ENCODE measurements around the gene TPH2.

Gene TPH2

DNA sequence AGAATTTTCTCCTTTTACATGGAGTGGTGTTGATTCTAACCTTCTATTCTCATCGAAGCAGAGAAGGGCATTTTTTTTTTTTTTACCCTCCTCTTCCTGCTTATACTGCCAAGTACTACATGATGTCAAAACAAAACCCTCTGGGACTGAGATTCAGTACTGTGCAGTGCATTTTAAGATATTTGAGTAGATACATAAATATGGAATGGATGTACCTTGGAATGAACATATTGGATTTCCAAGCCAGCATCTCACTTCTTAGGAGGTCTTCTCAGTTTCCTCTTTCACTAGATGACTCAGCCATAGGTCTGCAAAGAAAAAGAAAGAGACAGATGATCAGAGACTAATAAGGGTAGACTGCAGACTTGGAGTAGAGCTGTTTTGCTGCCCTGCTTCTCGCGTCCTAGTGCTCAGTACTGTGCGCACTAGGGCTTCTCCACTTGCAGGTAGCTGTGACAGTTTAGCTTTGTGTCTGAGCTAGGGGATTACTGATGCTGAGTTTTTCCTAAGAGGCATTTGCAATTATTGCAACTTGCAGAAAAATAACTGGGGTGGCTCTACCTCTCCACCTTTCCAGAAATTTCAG lies 20.4 kb downstream of the TPH2 start:
- no peak for DNase-seq (ENCODE audit: low read depth)

DNA sequence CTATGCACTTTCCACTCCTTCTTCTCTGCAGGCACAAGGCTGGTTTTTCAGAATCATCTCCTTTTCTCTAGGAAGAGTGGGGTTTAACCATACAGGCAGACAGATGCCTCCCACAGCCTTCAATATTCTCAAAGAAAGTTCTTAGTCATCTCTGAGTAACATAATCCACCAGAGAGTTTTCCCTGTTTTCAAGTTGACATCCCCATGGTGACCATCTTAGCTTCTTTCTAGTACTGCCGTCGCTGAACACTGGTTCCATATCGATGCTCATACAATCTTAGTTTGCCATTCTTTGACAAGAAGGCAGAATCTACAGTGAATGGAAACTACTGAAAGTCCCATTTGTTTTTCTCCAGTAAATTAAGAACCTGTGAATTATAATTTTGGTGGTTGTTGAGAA lies 28.6 kb downstream of the TPH2 start:
- no peak for DNase-seq (ENCODE audit: low read depth)

GRCh38 chr12:71969330-71969729 lies 30.7 kb downstream of the TPH2 start:
- DNase-seq (ENCODE audit: low read depth): no peak

- DNase-seq (ENCODE audit: low read depth): no peak
Observed at GRCh38 chr12:71970031-71970430, 31.4 kb downstream of the TPH2 start.

DNA sequence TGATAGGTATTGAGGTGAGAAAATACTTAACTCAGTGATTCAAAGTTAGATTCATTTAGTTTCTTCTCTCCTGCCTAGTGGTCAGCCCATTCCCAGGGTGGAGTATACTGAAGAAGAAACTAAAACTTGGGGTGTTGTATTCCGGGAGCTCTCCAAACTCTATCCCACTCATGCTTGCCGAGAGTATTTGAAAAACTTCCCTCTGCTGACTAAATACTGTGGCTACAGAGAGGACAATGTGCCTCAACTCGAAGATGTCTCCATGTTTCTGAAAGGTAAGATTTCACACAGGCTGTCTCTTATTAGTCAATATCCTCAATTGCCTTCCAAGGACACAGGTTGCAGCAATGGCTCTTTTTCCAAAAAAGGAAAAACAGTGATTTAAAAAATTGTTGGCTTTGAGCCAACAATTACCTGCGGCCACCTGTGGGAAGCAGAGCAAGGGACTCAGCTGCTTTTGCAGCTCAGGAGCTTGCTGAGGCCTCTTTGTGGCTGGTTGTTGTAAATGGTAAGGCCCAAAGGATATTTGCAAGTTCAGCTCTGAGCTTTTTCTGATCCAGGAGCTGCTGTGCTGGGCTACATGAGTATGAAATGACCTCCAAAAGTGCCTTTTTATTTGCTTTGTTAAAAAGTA lies 33.9 kb downstream of the TPH2 start:
- DNase-seq (ENCODE audit: low read depth): no peak

DNA sequence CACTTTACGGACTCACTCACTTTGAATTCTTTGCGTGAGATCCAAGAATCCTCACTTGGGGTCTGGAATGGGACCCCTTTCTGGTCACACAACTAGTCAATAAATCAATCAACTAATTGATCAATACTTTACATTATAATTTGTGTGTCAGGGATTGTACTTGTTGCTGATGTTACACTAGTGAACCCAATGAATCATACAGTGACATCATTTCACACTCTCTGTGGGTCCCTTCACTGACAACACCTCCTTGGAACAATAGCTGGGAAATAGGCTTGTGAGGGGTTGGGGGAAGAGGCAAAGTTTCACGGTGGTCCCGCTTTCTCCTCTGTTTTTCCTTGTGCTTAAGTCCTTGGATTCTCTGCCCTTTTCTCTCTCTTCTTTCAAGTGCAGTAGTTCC lies 35.0 kb downstream of the TPH2 start:
- no peak for DNase-seq (ENCODE audit: low read depth)

- no peak for DNase-seq (ENCODE audit: low read depth)
Observed at GRCh38 chr12:71980538-71980937, 41.9 kb downstream of the TPH2 start.

DNA sequence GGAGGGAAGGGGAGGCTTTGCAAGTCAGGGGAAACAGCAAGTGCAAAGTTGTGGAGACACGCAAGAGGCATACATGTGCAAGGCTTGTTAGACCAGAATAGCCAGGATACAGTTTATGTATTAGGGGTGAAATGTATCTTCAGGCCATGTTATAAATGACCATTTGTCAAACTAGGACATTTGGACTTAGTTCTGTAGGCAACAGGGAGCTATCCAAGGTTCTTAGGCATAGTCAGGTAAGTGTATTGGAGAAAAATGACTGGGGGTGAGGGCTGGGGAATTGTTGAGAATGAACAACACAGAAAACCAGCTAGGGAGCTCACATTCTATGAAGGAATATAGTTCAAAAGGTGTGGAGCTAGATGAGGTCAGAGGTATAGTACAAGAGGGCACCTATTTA lies 42.5 kb downstream of the TPH2 start:
- DNase-seq (ENCODE audit: low read depth): no peak

DNA sequence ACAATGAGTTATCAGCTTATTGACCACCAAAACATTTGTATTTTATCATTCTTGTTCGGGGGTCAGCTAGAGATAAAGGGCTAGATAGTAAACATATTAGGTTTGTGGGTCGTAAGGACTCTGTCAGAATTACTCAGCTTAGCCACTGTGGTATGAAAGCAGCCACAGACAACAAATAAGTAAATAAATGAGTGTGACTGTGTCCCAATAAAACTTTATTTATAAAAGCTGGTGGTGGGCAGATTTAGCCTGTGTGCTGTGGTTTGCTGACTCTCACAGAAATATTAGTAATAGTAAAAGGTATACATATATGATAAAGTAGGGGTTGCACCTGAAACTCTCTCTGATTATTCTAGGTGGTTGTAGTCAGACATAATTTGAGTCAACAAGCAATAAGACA lies 56.1 kb downstream of the TPH2 start:
- DNase-seq (ENCODE audit: low read depth): no peak

- no peak for DNase-seq (ENCODE audit: low read depth)
Observed at GRCh38 chr12:71999795-72000194, 61.1 kb downstream of the TPH2 start.

DNA sequence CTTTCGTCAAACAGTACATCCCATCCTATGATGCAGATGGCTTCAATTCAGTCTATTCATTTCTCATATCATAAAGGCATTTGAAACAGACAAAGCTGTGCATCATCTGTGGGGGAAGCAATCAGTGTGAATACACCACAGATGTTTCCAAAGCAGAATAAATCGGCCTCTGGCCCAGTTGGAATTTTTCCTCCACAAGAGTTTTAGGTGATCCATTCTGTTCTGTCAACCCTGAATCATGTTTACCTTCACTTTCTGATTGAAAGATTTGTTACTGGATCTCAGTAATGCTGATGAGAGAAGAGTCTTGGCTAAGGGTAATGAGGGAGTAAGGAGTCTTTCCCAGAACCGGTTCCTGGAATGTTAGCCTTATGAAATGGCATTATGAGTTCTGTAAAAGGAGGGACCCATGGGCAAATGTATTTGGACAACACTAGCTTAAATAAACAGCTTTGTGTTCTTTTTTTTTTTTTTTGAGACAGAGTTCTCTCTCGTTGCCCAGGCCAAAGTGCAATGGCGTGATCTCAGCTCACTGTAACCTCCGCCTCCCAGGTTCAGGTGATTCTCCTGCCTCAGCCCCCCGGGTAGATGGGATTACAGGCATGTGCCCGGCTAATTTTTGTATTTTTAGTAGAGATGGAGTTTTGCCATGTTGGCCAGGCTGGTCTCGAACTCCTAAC lies 62.5 kb downstream of the TPH2 start:
- no peak for DNase-seq (ENCODE audit: low read depth)

DNA sequence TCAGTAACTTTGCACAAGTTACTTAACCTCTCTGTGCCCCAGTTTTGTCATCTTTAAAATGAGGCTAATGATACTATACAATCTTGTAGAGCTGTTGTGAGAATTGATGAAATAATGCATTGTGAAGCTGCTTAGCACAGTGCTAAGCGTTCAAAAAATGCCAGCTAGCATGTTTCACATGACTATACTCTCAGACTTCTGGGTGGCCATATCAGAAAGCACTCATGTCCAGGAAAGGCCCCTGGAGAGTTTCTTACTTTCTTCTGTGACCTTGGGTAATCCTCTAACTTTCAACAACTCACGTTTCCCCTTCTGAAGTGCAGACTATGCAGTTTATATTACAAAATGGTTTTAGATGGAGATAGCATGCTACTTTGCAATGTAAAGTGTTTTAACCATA lies 68.1 kb downstream of the TPH2 start:
- no peak for DNase-seq (ENCODE audit: low read depth)

DNA sequence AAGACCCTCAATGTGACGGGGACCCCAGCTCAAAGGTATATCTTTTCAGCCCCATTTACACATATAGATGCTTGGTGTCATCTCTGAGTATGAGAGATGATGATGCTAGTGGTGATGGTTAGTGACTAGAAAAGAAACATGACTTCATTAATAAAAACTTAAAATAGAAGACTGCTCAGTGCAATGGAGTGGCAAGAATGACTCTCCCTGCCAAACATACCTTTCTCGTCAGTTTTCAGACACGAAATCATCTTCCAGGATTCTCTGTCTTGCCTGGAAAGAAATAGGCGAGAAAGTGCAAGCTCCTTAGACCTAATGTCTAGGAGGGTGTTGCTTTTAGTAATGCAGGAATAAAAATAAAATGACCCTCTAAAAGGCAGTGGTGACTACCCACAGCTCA lies 71.7 kb downstream of the TPH2 start:
- no peak for DNase-seq (ENCODE audit: low read depth)

DNA sequence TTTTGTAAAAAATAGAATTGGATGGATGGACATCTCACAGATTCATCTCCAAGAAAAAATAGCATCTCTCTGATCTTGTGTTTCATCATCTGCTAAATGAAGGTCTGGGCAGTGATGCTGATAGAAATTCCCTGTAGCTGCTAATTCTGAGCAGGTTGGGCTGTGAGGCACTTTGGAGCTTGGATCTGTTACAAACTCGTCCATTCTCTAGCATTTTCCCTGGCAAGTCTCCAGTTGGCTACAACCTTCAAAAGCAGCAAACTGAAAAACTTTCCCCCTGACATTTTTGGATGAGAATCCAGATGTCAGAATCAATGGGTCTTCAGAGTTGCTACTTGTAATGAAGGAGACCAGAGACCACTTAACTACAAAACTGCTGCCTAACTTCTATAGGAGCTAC lies 72.7 kb downstream of the TPH2 start:
- no peak for DNase-seq (ENCODE audit: low read depth)

GRCh38 chr12:72012874-72013273 lies 74.2 kb downstream of the TPH2 start:
- no peak for DNase-seq (ENCODE audit: low read depth)

GRCh38 chr12:72015895-72016294 lies 77.2 kb downstream of the TPH2 start:
- DNase-seq (ENCODE audit: low read depth): no peak

DNA sequence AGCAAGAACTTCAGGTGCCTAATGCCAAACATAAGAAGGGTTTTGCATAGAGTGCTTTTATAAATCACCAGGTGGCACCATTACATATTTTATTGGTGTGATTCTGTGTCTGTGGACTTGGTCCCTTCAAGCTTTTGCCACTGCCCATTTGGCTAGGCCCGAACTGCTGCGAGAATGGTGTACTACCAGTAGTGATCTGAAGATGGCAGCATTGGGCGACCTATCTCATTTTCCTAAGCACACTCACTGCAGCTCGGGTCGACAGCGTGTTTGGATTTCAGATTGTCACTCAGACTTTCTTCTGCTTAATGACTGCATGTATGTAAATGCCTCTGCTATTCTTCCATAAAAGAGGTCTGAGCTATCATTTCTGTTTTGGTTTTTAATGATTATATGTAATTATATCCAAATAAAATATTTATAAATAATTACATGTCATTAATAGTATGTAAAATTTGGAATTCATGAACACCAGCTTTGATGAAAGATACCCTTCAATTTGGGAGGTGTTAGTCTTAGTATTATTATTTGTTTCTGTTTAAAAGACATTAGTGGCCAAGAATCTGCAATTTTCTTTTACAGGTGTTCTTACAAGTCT lies 78.5 kb downstream of the TPH2 start:
- peak; percentile 9 for DNase-seq (ENCODE audit: low read depth)

DNA sequence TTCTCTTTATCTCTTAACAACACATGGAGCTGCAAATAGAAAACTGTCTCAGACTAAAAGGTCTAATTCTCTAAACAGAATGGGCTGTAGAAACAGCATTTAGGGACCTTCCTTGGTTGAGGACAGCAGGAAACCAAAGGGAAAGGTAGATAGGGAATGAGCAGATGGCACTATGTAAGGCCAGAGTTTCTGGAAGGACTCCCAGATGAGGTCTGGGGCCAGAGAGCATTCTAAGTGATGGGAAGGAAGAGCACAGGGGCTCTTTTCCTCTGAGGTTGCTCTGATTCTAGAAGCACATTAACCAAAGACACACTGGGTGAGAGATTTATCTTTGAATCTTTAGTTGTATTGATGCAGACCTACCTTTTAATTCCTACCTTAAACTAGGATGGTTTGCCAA lies 79.4 kb downstream of the TPH2 start:
- no peak for DNase-seq (ENCODE audit: low read depth)

GRCh38 chr12:72024613-72025012 lies 86.0 kb downstream of the TPH2 start:
- DNase-seq (ENCODE audit: low read depth): no peak

GRCh38 chr12:72025524-72025923 lies 86.9 kb downstream of the TPH2 start:
- DNase-seq (ENCODE audit: low read depth): no peak

- no peak for DNase-seq (ENCODE audit: low read depth)
Observed at GRCh38 chr12:72028966-72029365, 90.3 kb downstream of the TPH2 start.

DNA sequence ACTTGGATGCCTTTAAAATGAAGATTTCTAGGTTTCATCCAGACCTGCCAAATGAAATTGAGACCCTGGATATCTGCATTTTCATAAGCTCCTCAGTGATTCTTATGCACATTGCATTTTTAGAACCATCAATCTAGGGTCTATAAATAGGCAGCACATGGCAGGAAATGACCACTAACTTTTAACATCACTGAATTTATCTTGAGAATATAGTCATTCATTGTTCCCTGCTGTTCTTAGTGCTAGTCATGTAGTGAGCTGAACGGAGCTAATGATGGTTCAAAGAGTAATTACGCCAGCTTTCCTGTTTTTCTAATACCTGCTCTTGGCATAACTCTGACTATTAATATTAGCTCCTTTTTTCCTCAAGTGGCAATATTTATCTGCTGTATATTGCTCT lies 91.6 kb downstream of the TPH2 start:
- no peak for DNase-seq (ENCODE audit: low read depth)

- DNase-seq (ENCODE audit: low read depth): no peak
Observed at GRCh38 chr12:72031066-72031465, 92.4 kb downstream of the TPH2 start.

Data from stimulated activated CD8-positive, alpha-beta memory T cell treated with anti-CD3 and anti-CD28 coated beads, Interleukin-15, amount 100 ng/mL, for 24 hours (primary cell).